Stimulated activated CD8-positive, alpha-beta memory T cell treated with anti-CD3 and anti-CD28 coated beads, Interleukin-7, amount 100 ng/mL, for 1 hour (primary cell): ENCODE results near the gene ITGB8.

Source experiments
- DNase-seq, 2 donors: peaks; one replicate each; pipeline ENCODE4 v3.0.0-alpha.2; 2020; ENCODE audit warnings: low read depth in 2 of 2

ITGB8 gene

GRCh38 chr7:20307901-20308300 is 22.8 kb upstream of the ITGB8 start:
- no peak for DNase-seq

GRCh38 chr7:20310301-20310700 is 20.4 kb upstream of the ITGB8 start:
- DNase-seq = no peak

GRCh38 chr7:20310963-20311742 is 19.5 kb upstream of the ITGB8 start:
- DNase-seq = no peak

- no peak for DNase-seq
These were observed 19.0 kb upstream of the ITGB8 start for GRCh38 chr7:20311743-20312042.

- DNase-seq = no peak
These were observed 18.1 kb upstream of the ITGB8 start for GRCh38 chr7:20312562-20312961.

- DNase-seq = no peak
These were observed 17.1 kb upstream of the ITGB8 start for GRCh38 chr7:20313626-20314025.

GRCh38 chr7:20314198-20314597 is 16.5 kb upstream of the ITGB8 start:
- DNase-seq = no peak

- DNase-seq = no peak
These were observed 14.0 kb upstream of the ITGB8 start for GRCh38 chr7:20316706-20317105.

GRCh38 chr7:20317413-20317812 is 13.3 kb upstream of the ITGB8 start:
- DNase-seq = no peak

GRCh38 chr7:20318933-20319332 is 11.8 kb upstream of the ITGB8 start:
- DNase-seq = no peak

- DNase-seq = no peak
These were observed 10.4 kb upstream of the ITGB8 start for GRCh38 chr7:20320322-20320721.

- DNase-seq = no peak
These were observed 9.9 kb upstream of the ITGB8 start for GRCh38 chr7:20320786-20321185.

GRCh38 chr7:20323595-20323994 is 7.1 kb upstream of the ITGB8 start:
- no peak for DNase-seq

- no peak for DNase-seq
These were observed 4.4 kb upstream of the ITGB8 start for GRCh38 chr7:20326342-20326741.

- no peak for DNase-seq
These were observed 3.6 kb upstream of the ITGB8 start for GRCh38 chr7:20327055-20327454.

GRCh38 chr7:20328027-20328426 is 2.7 kb upstream of the ITGB8 start:
- DNase-seq = no peak

GRCh38 chr7:20328692-20329091 is 2.0 kb upstream of the ITGB8 start:
- DNase-seq = no peak

GRCh38 chr7:20329389-20330238 is 1.1 kb upstream of the ITGB8 start:
- DNase-seq = no peak

GRCh38 chr7:20330928-20331909 is 519 bp downstream of the ITGB8 start:
- DNase-seq = no peak

GRCh38 chr7:20331910-20332813 is 1.5 kb downstream of the ITGB8 start:
- DNase-seq = no peak

- no peak for DNase-seq
These were observed 7.6 kb downstream of the ITGB8 start for GRCh38 chr7:20338285-20338684.
